ENCODE results near the gene RND3.

RND3 gene

GRCh38 chr2:150491943-150492342, 4.5 kb upstream of the RND3 start:
- DNase-seq, result no peak

DNA sequence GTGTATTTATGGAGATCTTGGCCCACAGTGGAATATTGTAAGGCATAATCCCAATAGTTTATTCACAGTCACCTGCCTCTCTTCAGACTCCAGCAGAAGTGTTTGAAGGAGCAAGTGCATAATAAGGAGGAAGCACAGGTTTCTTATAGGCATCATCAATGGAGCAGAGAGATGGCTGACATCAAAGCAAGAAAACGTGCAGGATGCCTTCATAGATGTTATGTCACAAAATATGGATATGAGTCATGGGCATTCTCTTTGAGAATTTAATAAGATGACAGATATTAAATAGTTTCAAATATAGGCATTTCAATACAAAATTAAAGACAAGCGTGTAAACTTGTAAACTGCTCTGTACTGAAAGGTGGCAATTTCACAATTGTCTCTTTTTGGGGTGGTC, 4.0 kb upstream of the RND3 start:
- DNase-seq, result no peak

DNA sequence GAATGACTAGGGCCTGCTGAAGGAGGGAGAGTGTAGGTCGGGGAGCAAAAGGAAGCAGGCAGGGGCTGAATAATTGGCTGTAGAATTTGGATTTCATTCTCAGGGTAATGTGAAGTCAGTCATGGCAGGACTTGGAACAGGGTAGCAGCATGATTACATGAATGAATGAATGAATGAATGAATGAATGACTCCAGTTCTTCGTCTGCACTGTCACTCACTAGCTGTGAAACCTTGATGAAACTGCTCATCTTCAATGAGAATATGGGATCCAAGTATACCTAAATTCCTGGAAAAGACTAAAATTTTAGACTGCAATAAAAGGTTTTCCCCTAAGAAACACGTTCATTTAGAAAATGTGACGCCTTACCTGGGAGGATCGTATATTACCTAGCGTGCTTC, 3.0 kb upstream of the RND3 start:
- DNase-seq, result no peak

DNA sequence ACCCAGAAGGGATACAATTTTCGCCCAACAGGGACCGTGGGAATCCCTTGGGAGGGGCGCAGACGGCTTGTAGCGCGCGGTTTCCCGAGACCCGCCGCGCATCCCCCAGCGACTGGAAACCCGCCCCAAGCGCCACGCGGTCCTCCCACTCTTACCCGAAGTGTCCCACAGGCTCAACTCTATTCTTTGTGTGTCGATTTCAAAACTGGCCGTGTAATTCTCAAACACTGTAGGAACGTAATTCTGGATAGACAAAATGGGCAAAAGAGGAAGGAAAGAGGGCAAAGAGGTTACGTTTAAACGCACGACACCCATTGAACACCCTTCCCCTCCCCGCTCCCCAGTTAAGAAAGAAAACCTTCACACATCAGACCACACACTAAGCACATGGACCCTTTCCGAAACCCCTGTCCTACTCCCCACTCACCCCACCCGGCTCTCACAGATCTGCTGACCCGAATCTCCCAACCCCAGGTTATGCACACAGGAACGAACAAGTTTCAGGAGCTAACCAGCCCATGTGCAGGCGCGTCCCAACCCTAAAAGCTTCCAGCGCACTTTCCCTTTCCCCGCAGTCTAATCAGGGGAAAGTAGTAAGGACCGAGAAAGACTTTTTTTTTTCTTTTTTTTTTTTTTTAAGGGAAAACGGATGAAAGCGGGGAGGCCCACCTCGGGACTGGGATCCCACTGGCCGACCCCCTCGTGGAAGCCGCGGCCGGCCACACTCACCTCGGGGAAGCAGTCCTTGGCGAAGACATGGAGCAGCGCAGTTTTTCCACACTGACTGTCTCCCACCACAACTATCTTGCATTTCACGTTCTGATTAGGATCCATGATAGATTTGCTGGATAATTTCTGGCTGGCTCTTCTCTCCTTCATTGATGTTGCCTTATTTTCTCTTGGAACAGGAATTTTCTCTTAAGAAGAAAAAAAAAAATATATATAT, 655 bp downstream of the RND3 start:
- no peak for DNase-seq

- no peak for DNase-seq
Observed at GRCh38 chr2:150485871-150486538, 1.5 kb downstream of the RND3 start.

DNA sequence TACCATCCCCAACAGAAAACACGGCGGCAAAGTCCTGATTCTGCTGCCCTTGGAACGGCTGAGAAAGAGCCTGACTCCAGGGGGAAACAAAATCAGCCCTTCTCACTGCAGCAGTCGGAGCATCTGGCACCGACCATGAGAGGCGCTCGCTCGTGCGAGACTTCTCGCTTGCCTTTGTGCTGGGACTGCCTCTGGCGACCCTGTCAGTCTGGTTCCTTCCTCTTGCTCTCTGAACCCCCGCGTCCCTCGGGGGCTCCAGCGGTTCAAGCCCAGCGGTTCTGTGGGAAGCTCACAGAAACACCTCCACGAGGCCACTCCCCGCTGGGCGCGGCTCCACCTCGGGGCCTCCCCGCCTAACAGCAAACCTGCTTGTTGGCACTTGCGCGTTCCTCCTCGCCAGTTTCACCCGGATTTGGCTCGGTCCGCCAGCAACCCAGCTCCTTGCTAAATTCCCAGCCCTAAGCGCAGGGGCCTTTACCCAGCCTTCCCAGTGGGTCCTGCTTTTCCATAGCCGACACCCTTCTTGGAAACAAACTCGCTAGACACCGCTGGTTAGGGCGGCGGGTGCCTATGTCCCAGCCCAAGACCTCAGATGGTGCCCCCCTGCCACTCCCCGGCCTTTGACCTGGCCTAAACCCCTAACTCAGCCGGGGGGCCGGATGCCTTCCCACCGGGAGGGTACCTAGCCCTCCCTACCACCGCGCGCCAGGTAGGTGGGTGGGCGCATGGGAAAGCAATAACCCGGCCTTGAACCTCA, 2.2 kb downstream of the RND3 start:
- DNase-seq, result no peak

DNA sequence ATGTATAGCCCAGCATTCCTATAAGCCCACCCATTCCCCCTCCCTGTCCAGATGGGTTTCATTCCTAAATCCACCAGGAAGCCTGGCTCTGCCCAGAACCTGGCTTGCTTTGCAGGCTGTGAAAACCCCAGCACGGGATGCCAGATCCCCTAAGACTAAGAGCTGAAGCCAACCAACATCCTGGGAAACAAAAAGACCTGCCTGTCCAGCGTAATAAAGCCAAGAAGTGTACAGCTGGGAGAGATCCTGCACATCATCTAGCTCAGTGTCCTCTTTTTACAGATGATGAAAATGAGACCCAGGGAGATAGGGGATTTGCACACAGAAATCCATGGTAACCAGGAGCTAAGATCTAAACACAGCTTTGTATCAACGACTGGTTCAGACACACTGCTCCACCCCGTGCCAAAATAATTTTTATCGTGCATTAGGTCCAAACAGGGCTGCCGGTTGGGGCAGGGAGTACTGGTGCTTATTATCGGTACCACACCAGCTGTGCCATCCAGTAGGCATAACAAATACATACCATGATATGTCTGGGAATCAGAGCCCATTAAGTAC, 2.9 kb downstream of the RND3 start:
- DNase-seq, result no peak

GRCh38 chr2:150484006-150484405, 3.5 kb downstream of the RND3 start:
- no peak for DNase-seq

DNA sequence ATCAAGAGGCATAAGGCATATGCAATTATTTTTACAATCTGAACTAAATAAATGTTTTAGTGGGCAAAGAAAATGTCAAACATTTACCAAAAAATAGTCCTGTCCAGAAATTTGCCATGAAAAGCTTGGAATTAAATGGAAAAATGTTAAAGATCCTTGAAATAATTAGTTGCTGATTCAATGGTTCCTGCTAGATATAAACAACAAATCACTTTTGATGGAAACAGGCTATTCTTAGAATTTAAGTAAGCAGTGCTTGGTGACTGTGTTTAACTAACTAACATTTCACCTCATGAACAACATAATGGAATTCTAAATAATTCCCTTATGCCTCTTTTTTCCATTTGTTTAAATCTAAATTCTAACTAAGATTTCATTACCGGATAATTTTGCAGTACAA, 3.9 kb downstream of the RND3 start:
- no peak for DNase-seq

DNA sequence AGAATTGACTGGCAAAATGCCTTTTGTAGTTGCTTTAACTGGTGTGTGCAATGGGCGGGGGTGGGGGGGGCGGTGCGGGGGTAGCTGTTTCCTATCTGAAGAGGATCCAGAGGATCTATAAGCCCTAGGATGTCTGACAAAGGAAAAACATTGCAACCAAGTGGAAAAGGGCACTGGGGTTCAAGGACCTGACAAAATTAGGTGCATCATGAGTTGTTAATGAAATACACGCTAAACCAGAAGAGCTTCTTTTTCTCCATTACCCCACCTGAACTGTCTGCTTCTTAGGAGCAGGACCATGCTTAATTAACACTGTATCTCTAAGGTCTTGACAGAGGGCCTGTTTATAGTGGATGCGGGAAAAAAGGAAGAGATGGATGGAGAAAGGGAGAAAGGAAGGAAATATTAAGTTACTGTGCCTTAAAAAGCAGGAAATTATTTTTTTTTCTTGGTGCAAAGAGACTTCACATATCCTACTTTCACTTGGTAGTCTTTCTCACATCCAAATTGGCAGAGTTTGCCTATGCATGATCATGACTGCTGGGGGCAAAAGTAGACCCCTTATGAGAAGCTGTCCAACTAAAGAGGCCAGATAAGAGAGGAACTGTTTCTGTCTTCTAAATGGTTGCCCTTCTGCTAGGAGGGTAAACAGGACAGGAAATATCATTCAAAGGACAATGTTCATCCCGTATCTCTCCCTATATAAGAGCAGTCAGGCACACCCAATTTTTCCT, 4.6 kb downstream of the RND3 start:
- no peak for DNase-seq

- DNase-seq, result no peak
Observed at GRCh38 chr2:150482111-150482510, 5.4 kb downstream of the RND3 start.

DNA sequence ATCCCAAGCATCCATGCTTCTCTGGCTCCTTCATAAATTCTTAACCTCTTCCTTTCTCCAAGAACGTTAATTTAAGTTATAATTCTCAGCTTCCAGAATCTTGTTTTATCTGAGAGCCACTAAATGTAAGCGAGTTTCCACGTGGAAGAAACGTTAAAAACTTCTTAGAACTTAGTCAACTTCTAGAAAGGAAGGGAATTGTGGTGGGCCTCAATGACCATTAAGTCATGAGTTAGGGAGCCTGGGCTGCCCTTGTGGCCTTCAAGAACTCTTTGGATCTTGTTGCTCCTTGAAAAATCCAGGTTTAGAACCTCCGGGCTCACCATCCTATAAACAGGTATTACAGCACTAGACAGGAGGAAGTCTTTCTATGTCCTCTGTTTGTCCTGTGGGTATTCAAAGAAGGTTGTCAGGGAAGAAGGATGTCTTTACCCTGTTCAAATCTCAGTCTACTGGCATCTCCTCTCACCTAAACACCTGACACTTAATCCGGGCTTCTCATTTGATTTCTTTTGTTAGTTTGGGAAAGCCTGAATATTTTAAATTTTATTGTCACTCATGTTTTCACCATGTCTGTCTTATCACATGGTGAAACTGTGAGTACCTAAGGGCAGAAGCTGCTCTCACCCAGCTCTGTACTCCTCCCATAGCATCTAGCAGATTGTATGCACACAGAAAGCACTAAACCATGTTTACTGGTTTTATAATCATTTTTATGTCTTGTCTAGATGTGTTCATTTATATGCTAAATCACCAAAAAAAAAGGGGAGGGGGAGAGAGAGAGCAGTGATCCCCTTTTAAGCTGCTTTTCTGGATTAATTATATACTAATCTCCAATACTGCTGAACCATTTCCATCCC, 6.3 kb downstream of the RND3 start:
- no peak for DNase-seq

DNA sequence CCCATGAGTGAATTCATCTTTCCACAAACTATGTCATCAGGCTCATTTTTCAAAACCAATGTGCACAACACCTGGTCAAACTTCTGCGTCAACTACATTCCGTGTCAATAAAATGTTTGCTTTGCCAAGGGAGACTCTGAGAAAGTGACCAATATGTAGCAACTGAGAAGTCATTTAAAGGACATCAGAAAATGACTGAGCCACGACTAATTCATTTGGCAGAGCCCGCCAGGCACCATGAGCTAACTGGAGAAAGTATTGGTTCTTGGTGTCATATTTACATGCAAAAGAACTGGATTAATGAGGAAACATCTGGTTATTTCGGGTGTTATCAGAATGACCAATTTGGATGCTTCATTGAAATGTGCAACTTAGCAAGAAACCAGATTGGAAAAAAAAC, 7.2 kb downstream of the RND3 start:
- DNase-seq, result no peak

DNA sequence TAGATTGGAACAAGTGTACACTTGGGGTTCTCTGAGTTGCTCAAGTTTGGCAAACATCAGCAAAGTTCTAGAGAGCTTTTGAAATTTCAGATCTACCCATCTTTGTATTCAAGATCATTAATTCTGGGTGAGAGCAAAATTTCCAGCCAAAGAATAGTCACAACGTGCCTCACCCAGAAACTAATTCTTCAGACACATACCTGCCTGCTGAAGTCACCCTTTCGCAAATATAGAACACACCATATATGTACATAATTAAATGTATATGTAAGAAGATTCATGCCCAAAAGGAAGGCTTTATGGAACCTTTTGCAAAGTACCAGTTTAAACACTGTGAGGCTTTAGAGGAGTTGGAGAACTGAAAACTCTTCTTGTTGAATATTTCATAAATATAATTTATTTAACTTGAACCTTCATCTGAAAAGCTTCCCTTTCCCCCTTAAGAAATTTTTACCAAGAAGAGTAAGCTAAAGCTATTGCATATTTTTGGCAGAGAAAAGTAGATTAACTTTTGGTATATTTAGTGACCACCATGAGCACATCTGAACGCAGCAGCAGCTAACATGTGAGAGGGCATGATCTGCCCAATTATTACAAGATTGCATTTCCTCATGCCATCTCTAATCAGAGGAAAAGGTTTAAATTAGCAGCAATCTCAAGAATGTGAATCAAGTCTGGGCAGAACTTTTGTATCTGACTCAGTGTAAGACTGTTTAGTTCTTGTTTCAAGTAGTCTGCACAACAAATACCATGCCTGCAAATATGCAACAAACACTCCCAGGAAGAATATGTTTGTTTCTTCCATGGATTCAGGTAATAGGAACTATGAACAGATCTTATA, 8.2 kb downstream of the RND3 start:
- no peak for DNase-seq

GRCh38 chr2:150478200-150478974, 9.1 kb downstream of the RND3 start:
- DNase-seq, result no peak

GRCh38 chr2:150477347-150477746, 10.1 kb downstream of the RND3 start:
- no peak for DNase-seq

GRCh38 chr2:150476809-150477302, 10.6 kb downstream of the RND3 start:
- no peak for DNase-seq

- no peak for DNase-seq
Observed at GRCh38 chr2:150476286-150476685, 11.2 kb downstream of the RND3 start.

GRCh38 chr2:150475479-150476250, 11.8 kb downstream of the RND3 start:
- no peak for DNase-seq
